ENCODE data around the gene SWAP70.

SWAP70 gene

DNA sequence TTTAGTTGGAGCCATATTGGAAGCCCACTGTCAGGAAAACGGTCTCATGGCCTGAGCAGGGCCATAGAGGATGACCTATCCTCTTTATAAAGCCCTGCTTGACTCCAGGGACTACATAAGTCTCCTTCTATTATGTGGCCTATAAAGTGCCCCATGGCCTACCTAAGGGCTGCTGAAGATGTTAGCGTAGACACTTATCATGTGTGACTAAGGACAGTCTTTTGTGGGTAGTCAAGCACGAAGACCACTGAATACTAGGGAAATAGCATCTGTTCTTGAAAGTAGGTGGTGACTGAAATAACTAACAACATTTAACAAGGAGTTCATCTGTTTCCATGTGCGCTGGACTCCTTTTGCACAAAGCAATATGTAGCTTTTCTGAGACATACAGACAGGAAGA, 117.1 kb downstream of the SWAP70 start:
- DNase-seq: no peak

DNA sequence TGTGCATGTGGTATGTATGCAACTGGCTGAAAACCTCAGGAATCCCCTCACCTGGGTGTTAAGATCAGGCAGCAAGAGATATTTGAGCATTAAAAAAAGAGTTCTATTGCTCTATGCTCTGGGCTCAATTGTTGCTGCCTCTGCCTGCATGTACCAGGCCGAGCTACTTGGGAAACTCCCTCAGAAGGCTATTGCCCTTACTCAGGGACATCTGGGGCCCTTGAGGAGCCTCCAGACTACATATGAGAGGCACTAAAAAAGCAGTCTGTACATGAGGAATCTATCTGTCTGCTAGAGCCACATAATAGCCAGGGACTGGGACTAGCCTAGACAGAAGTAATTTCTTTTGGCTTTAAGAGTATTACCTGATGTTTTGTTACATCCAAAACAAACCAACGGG, 120.1 kb downstream of the SWAP70 start:
- DNase-seq: no peak

DNA sequence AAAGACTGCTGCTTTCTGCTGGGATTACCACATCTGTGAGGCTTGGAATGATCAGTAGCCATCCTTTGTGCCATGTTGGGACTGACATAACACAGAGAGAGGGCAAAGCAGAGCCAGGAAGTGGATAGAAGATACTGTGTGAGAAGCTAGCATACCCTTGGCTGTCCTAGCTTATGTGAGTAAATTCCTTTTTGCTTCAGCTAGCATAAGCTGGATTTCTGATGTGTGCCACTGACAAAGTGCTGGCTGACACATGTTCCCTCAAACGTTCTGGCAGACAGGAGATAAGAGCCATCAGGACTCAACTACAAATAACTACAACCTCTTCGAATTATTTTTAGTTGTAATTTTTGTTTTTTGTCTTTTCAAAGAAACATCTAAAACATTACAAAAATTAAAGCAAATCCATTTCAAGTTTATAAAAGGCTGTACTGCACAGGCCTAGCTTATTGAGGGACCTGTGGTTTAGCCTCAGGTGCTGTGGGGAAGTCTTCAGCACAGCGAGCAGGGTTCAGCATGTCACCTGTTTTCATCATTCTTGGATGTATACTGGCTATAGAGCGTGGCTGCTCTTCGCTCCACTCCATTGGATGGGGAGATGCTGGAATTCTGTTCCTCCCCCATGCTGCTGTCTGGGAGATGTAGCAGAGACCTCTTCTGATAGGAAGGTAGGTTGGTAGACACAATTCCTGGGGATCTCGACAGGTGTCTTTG, 120.9 kb downstream of the SWAP70 start:
- DNase-seq: no peak

DNA sequence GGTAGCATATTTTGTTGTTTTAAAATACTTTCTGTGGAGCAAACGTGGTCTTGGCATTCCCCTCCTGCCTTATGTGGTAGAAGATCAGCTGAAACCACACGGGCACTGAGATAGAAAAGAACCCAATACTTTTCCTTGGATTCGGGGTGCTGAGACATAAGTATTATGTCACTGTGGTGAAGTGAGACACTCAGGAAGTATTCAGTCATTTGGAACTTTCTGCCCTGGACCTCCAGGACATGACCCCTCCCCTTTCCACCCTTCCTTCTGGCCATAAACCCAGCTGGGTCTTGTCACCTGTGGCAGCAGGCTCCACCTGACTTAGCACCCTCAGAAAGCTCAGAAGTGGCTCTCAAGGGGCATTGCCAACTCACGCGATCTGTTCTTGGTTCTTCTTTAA, 123.4 kb downstream of the SWAP70 start:
- no peak for DNase-seq

DNA sequence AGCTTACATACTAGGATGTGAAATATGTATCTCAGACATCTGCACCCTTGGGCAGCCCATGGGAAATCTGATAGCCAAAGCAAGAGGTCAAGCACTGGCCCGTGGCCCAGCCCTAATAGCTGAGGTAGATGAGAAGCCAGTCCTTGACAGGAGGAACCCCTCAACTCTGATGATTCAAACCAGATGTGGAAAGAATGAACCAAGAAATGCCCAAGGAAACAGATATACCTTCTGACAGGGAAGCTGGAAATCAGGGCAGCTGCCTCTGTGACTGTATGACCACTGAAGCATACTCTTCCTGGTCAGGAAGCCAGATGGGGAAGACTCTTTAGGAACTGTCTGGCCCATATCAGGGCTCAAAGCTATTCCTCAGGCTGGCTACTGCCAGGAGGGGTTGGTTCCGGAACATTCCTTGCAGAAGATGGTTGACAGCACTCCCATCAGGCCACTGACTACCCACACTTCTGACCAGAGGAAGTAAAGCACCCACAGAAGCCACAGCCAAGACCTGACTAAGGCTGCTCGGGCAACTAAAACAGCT, 124.2 kb downstream of the SWAP70 start:
- DNase-seq: no peak

DNA sequence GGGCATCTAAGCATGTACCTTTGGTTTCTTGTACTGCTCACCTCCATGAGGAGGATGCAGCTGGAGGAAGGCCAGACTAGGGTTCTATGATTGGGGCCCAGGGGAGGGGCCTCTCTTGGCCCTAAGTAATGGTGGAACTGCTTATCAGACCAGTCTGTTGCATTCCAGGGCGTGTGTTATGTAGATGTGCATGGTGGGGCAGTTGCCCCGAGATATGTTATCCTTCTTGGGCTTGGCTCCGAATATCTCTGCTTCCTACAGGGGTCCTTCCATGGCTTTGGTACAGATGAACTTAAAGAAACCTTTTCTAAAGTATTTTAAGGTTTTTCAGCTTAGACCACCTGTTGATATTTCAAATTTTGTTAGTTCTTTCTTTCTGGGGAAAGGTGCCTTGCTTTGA, 126.0 kb downstream of the SWAP70 start:
- no peak for DNase-seq

DNA sequence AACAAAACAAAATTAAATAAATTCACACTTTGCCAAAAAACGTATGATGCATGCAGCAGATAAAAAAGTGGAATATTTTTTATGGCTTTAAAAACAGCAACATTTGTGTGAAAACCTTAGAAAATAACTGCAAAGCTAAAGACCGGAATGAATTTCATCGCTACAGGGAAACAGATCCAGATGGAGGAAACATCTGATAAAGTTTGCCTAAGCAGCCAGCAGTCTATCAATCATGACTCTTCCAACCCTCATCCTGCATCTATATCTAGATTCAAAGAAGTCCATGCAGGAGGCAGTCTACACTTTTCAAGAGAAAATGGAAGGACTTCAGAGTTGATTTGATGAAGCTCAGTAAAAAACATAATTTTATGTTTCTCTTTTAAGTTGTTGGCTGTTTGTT, 126.8 kb downstream of the SWAP70 start:
- DNase-seq: no peak

DNA sequence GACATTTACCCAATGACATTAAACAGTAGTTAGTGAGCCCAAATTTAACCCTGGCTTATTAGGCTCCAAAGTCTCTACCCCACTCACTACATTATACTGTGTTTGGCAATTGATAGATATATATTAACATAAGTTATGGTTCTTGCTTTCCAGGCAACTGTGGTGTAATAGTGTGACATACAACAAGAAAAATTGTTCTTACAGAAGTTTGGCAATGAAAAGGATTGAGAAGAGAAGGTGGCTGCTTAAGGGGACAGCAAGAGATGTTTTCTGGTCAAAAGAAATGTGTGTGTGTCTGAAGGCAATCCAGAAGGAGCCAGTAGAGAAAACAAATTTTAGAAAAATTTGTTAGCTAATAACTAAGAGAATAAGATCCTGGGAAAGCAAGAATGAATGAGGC, 132.4 kb downstream of the SWAP70 start:
- DNase-seq: no peak

DNA sequence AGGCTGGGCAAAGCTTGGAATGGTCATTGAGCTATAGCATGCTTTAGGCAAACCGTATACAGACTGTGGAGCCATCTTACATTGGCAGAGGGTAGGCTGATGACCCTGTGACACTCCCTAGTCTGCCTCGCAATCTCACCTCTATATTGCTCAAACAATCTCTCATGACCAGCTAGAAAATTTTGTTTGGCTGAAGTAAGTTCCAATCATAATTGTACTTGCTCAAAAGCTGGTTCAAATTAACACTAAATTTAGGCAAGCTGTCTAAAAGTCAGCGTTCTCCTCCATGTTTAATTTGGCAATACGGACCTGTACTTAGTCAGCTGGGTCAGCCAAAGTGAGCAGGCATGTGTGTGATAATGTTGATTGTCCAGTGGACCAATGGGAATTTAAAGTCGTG, 133.0 kb downstream of the SWAP70 start:
- DNase-seq: no peak

DNA sequence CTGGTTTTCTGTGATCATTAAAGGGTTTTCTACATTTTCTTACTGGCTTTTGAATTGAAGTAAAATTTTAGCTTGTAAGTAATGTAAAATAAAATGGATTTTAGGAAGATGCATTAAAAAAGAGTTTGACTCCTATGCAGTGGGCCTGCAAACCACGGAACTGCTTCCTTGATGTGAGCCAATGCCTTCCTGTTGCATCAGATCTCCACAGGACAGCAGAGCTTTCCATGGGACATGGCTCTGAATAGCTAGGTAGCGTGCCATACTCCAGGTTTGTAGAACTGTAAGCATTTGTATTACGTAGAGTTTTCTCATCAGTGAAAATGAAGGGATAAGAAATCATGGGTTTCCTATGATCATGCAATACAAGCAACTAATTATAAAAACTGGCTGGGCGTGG, 133.4 kb downstream of the SWAP70 start:
- no peak for DNase-seq

DNA sequence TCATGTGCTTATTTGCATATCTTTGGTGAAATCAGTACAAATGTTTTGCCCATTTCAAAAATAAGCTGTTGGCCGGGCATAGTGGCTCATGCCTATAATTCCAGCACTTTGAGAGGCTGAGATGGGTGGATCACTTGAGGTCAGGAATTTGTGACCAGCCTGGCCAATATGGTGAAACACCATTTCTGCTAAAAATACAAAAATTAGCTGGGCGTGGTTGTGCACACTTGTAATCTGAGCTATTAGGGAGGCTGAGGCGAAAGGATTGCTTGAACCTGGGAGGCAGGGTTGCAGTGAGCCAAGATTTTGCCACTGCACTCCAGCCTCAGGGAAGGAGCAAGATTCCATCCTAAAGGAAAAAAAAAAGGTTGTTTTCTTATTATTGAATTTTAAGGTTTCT, 136.0 kb downstream of the SWAP70 start:
- no peak for DNase-seq

DNA sequence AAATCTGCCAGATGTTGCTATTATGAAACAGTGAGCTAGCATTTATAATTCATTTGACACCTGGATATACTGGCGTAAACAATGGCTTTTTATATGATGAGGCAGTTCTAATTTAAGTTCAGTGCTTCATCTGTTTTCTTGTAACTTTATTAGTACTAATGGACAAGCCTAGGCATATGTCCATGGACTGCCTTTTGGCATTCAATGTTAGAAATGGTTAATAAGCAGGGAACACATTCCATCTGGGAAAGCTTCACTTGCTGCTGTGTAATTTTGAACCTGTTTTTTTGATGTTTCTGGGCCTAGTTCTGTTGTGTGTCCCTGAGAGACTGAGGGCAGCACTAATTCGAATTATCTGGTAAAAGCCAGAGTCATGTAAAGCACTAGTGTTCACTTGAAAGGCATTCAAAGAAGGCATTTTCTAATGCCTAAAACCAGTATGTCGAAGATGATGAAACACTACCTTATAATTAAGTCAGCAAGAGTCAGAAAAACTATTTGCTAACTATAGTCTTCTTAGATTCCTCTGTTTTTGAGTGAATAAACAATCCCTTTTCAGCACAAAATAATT, 138.5 kb downstream of the SWAP70 start:
- DNase-seq: no peak
